MG63 (cell line): ENCODE data around the gene DNAJB7. TPM values are rescaled to one million over a fixed set of nuclear protein-coding genes. Genes with fewer than 3 reads are reported as not detected.

ENCODE experiments used
- DNase-seq: peaks from one replicate; pipeline ENCODE4 v3.0.0-alpha.2; 2020
- H3K27me3 ChIP-seq: fragments of 250-450 bp; sonication (Bioruptor Pico); 2 replicates; pipeline ENCODE4 v1.5.1; 2020; ENCODE audit warnings: mild to moderate bottlenecking, moderate library complexity
- H3K36me3 ChIP-seq: fragments of 250-450 bp; sonication (Bioruptor Pico); 2 replicates; pipeline ENCODE4 v1.5.1; 2020; ENCODE audit warnings: mild to moderate bottlenecking, moderate library complexity
- H3K4me3 ChIP-seq: fragments of 250-450 bp; sonication (Bioruptor Pico); 2 replicates; pipeline ENCODE4 v1.5.1; 2020; ENCODE audit warnings: mild to moderate bottlenecking, moderate library complexity
- H3K9me3 ChIP-seq: fragments of 250-450 bp; sonication (Bioruptor Pico); 2 replicates; pipeline ENCODE4 v1.5.1; 2020; ENCODE audit warnings: mild to moderate bottlenecking, moderate library complexity
- total RNA-seq: library from RNA; depleted of rRNA; stranded (reverse); fragments of >200 nt; shearing (Covaris generic); gene quantifications from 2 replicates; pipeline ENCODE4 v1.2.3, GENCODE V29; 2014; ENCODE audit warnings: low replicate concordance; rRNA removed

The DNAJB7 gene
- total RNA-seq, 1 experiment from 2014 or later: not detected

- no peak overlapping the region for H3K4me3 ChIP-seq
- no peak for DNase-seq
Observed at GRCh38 chr22:40813912-40814315, 48.0 kb downstream of the DNAJB7 start.

More at GRCh38 chr22:40813912-40814315, 48.0 kb downstream of the DNAJB7 start:
- no peaks in the 10 kb centered on the region for H3K9me3 ChIP-seq
- H3K36me3 ChIP-seq: peaks cover 15% of the 10 kb centered on the region
- no peaks in the 10 kb centered on the region for H3K27me3 ChIP-seq

Other genes with a start within 250 kb of the DNAJB7 start
- gene MRTFA, start 225.4 kb downstream of the DNAJB7 start, total RNA-seq: 30.7 and 52.0 TPM in 2 replicates
- gene MCHR1, start 182.6 kb downstream of the DNAJB7 start, total RNA-seq: not detected in 2 replicates
- 46.8 and 50.8 TPM in 2 replicates for gene SLC25A17, start 42.8 kb downstream of the DNAJB7 start, total RNA-seq
- gene ST13, start 5.5 kb downstream of the DNAJB7 start, total RNA-seq: 314 and 355 TPM in 2 replicates
- gene XPNPEP3, start 5.0 kb downstream of the DNAJB7 start, total RNA-seq: 3.0 and 5.8 TPM in 2 replicates
- 92.9 and 124 TPM in 2 replicates for gene RBX1, start 89.3 kb upstream of the DNAJB7 start, total RNA-seq
- 10.9 and 11.0 TPM in 2 replicates for gene EP300, start 230.5 kb upstream of the DNAJB7 start, total RNA-seq